Transverse colon (tissue), 3 donors: Measurements from ENCODE around the gene DLGAP1.

Experiments used
- POLR2A ChIP-seq: fragments of 450-650 bp; IDR thresholded peaks from one replicate; pipeline ENCODE4 v1.6.1; 2016; ENCODE audit warnings: antibody characterized with exemption, mild to moderate bottlenecking, moderate library complexity
- TF ChIP-seq, protein P1 (sequence below), 5 experiments: fragments of 200-600 bp in 3 of 5; fragments of 450-650 bp in 2 of 5; sonication (generic) in 3 of 5; IDR thresholded peaks; 1 replicate in 2 of 5; 2 replicates in 3 of 5; pipeline ENCODE4 v1.5.1; 2016 to 2017; ENCODE audit warnings: antibody characterized with exemption in 5 of 5, inconsistent platforms in 3 of 5, mild to moderate bottlenecking in 2 of 5, moderate library complexity in 1 of 5

DNA sequence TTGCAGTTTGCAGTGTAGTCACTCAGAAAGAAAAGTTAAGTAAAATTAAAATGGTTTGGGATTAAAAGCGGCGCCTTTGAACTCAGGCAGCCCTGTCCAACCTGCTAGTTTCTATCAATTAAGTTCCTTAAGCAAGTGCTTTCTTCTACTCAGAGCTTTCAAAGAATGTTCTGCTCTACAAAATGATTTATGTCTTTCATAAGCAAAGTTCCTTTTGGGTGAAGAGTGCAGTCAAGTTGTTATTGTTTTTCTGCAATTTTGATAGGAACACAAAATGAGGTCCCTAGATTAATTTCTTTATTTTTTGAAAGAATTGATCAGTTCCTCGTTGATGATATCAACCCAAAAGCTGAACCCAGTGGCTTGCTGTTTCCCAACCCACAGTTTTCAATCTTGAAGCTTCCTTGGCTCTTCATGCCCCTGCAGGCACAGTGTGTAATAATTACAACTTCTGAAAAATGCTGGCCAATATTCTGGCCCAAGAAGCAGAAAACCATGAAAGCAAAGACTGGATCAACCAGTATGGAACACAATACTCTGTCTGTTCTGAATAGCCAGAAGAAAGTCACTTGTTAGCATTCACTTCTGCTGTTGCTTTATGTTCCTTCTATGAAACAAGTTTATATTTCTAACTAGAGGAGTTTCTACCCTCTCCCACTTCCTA lies 916.0 kb downstream of the DLGAP1 start:
- TF ChIP-seq, protein P1, sequence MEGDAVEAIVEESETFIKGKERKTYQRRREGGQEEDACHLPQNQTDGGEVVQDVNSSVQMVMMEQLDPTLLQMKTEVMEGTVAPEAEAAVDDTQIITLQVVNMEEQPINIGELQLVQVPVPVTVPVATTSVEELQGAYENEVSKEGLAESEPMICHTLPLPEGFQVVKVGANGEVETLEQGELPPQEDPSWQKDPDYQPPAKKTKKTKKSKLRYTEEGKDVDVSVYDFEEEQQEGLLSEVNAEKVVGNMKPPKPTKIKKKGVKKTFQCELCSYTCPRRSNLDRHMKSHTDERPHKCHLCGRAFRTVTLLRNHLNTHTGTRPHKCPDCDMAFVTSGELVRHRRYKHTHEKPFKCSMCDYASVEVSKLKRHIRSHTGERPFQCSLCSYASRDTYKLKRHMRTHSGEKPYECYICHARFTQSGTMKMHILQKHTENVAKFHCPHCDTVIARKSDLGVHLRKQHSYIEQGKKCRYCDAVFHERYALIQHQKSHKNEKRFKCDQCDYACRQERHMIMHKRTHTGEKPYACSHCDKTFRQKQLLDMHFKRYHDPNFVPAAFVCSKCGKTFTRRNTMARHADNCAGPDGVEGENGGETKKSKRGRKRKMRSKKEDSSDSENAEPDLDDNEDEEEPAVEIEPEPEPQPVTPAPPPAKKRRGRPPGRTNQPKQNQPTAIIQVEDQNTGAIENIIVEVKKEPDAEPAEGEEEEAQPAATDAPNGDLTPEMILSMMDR (IDR thresholded peaks at IDR 0.05): no peak
- no peak for TF ChIP-seq POLR2A
